Peyer's patch (tissue), 4 donors: Measurements from ENCODE around the gene SMAD3. TPM values are rescaled to one million over a fixed set of nuclear protein-coding genes. Genes with fewer than 3 reads are reported as not detected.

Source experiments
- DNase-seq, 3 donors: peaks; one replicate each; pipeline ENCODE4 v3.0.0-alpha.2; 2017 to 2019
- H3K27ac ChIP-seq, 4 donors: fragments of 200-600 bp; sonication (generic); one replicate each; pipeline ENCODE4 v1.5.1; 2016 to 2019
- H3K27me3 ChIP-seq, 2 donors: fragments of 200-600 bp; sonication (generic); one replicate each; pipeline ENCODE4 v1.5.1; 2019
- H3K36me3 ChIP-seq, 3 donors: fragments of 200-600 bp; sonication (generic); one replicate each; pipeline ENCODE4 v1.5.1; 2016 to 2019
- H3K4me1 ChIP-seq, 4 donors: fragments of 200-600 bp; sonication (generic); one replicate each; pipeline ENCODE4 v1.5.1; 2016 to 2019
- H3K4me3 ChIP-seq, 4 donors: fragments of 200-600 bp; sonication (generic); 1 replicate in 3 of 4; 2 replicates in 1 of 4; pipeline ENCODE4 v1.5.1; 2016 to 2019; ENCODE audit warnings: mild to moderate bottlenecking in 1 of 4
- H3K9me3 ChIP-seq, 4 donors: fragments of 200-600 bp; sonication (generic); one replicate each; pipeline ENCODE4 v1.5.1; 2016 to 2019; ENCODE audit warnings: mild to moderate bottlenecking in 1 of 4
- POLR2A ChIP-seq, 2 donors: fragments of 450-650 bp; IDR thresholded peaks; one replicate each; pipeline ENCODE4 v1.5.1; 2017; ENCODE audit warnings: antibody characterized with exemption in 2 of 2, mild to moderate bottlenecking in 2 of 2, moderate library complexity in 2 of 2
- total RNA-seq, 4 donors: library from RNA; depleted of rRNA; stranded (reverse); fragments of >200 nt; gene quantifications; one replicate each; pipeline ENCODE4 v1.1.0, GENCODE V29; 2016
- TF ChIP-seq, protein P1 (sequence below), 6 experiments: fragments of 450-650 bp in 4 of 6; fragments of 200-600 bp in 2 of 6; sonication (generic) in 1 of 6; IDR thresholded peaks; one replicate each; pipeline ENCODE4 v1.5.1; 2017 to 2019; ENCODE audit warnings: antibody characterized with exemption in 6 of 6, mild to moderate bottlenecking in 3 of 6, moderate library complexity in 1 of 6

The SMAD3 gene
- total RNA-seq, 4 donors from 2014 or later = 43.7 to 80.0 (median 60.2) TPM

DNA sequence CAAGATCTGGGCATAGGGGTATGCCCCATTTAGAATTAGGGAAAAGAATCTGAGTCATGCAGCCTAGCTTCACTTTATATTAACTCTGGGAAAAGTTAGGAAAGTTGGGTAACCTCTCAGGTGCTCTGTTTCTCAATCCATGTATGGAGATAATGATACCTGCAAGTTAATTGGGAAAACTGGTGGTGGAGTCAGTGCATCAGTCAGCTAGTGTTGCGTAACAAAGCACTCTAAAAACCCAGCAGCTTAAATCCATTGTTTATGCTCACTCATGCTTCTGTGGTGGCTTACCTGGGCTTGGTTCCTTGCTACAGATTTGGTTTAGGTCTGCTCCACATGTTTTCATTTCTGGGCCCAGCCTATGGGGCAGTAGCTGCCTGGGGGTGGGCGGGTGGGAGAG, 91.0 kb downstream of the SMAD3 start:
- H3K36me3 ChIP-seq = peaks cover 0 to 4% (median 0%) of the 10 kb centered on the region in 3 donors
- H3K9me3 ChIP-seq = no peaks in the 10 kb centered on the region
- TF ChIP-seq, protein P1, sequence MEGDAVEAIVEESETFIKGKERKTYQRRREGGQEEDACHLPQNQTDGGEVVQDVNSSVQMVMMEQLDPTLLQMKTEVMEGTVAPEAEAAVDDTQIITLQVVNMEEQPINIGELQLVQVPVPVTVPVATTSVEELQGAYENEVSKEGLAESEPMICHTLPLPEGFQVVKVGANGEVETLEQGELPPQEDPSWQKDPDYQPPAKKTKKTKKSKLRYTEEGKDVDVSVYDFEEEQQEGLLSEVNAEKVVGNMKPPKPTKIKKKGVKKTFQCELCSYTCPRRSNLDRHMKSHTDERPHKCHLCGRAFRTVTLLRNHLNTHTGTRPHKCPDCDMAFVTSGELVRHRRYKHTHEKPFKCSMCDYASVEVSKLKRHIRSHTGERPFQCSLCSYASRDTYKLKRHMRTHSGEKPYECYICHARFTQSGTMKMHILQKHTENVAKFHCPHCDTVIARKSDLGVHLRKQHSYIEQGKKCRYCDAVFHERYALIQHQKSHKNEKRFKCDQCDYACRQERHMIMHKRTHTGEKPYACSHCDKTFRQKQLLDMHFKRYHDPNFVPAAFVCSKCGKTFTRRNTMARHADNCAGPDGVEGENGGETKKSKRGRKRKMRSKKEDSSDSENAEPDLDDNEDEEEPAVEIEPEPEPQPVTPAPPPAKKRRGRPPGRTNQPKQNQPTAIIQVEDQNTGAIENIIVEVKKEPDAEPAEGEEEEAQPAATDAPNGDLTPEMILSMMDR (IDR thresholded peaks at IDR 0.05) = no peak
- TF ChIP-seq POLR2A (IDR thresholded peaks at IDR 0.05) = no peak
- no peaks in the 10 kb centered on the region for H3K27me3 ChIP-seq
- no peak overlapping the region for H3K4me3 ChIP-seq
- DNase-seq = no peak
- H3K27ac ChIP-seq = no peak overlapping the region
- H3K4me1 ChIP-seq = peaks cover 0 to 19% (median 0%) of the 10 kb centered on the region in 4 donors

DNA sequence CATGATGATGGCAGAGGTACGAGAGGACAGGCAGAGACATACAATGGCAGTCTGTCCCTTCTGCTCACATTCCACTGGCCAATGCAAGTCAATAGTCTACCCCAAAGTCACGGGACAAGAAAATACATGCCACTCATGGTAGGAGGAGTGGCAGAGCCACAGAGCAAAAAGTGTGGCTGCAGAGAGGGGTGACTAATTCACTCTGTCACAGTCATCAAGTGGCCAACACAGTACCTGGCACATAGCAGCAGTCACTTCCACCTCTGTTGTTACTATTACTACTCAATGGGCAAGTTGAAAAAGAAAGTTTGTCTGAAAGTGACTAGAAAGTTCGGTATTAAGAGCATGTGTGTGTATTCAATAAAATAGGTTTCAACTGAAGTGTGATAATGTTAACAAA, 91.4 kb downstream of the SMAD3 start:
- peaks cover 0 to 23% (median 0%) of the 10 kb centered on the region in 4 donors for H3K4me1 ChIP-seq
- H3K4me3 ChIP-seq = no peak overlapping the region
- H3K36me3 ChIP-seq = peaks cover 0 to 4% (median 0%) of the 10 kb centered on the region in 3 donors
- H3K27ac ChIP-seq = no peak overlapping the region
- DNase-seq = peak in 1 of 3 donors; percentile 25
- H3K9me3 ChIP-seq = no peaks in the 10 kb centered on the region
- H3K27me3 ChIP-seq = no peaks in the 10 kb centered on the region
- TF ChIP-seq, protein P1 (IDR thresholded peaks at IDR 0.05) = no peak
- TF ChIP-seq POLR2A (IDR thresholded peaks at IDR 0.05) = no peak

DNA sequence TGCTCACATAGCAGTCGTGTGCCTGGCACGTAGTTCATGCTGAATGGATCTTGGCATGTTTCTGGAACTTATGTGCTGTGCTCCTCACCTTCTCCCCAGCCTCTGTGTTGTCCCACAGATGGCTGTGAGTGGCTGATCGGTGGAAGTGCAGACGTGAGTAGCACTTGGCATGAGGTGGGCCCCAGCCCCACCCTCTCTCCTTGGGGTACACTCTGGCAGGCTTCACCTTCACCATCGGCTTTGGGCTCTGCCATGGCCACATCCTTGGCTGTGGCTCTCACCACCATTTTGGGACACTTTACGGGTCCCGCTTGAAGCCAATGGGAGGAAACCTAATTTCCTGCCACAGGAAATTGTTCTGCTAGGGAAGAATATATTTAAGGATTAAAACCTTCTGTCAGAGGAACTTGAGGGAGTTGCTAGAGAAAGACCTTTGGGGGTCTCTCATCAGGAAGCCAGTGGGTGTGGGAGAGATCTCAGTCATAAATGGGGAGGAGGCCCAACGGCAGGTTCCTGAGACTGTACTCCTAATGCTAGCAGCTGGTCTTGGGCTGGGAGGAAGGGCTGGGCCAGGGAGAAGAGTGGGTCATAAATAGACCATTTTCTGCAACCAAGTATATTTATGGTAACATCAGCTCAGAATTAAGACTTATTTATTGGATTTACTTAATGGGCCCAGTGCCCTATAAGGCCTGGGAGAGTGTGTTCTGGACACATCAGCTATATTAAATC, 92.3 kb downstream of the SMAD3 start:
- Histone ChIP-seq H3K4me3 (no peak overlapping the region), H3K27me3 (no peaks in the 10 kb centered on the region), H3K27ac (peak overlapping the region in 2 of 4 donors; percentile 3 to 8), H3K9me3 (no peaks in the 10 kb centered on the region), H3K36me3 (peaks cover 0 to 4% (median 0%) of the 10 kb centered on the region in 3 donors), H3K4me1 (peaks cover 0 to 27% (median 0%) of the 10 kb centered on the region in 4 donors)
- DNase-seq = no peak
- TF ChIP-seq, protein P1 (IDR thresholded peaks at IDR 0.05) = no peak
- no peak for TF ChIP-seq POLR2A (IDR thresholded peaks at IDR 0.05)

DNA sequence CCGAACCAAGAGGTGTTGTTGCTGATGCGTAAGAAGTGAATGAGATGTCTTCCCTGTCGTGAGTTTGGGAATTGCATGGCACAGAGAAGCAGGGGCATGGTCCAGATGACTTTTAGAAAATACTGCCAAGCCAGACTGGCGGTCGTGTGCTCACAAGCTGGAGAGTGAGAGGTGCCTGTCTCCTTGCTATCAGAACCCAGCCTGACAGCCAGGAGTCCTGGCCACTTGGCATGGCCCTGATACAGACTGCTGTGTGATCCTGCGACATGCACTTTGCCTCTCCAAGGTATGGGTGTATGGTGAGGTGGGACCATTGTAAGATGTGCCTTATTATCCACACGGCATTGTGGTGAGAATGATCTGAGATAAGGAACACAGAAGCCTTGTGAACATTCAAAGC, 93.0 kb downstream of the SMAD3 start:
- H3K4me1 ChIP-seq = peaks cover 0 to 27% (median 0%) of the 10 kb centered on the region in 4 donors
- peak in 1 of 3 donors; percentile 44 for DNase-seq
- peak overlapping the region in 1 of 4 donors; percentile 8 for H3K27ac ChIP-seq
- TF ChIP-seq, protein P1 (IDR thresholded peaks at IDR 0.05) = no peak
- TF ChIP-seq POLR2A (IDR thresholded peaks at IDR 0.05) = no peak
- peaks cover 0 to 4% (median 0%) of the 10 kb centered on the region in 3 donors for H3K36me3 ChIP-seq
- H3K27me3 ChIP-seq = no peaks in the 10 kb centered on the region
- H3K4me3 ChIP-seq = no peak overlapping the region
- H3K9me3 ChIP-seq = no peaks in the 10 kb centered on the region

DNA sequence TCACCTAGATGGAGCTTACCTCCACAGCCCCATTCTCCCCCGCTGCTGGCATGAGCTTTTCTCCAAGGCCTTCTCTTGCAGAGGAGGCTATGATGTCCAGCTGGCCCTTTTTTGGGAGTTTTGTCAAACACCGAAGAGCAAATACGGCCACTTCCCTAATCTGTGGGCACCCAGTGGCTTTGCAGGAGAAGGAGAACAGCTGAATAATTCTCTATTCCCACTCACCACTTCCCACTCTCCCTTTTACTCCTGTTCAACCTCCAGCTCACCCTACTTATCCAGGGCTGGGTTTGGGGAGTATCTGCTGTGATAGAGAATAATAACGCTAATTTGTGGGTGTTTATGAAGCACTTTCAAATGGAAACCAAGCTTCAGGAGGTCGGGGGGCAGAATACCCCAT, 96.0 kb downstream of the SMAD3 start:
- TF ChIP-seq, protein P1 (IDR thresholded peaks at IDR 0.05) = no peak
- no peak for TF ChIP-seq POLR2A (IDR thresholded peaks at IDR 0.05)
- peaks cover 0 to 27% (median 0%) of the 10 kb centered on the region in 4 donors for H3K4me1 ChIP-seq
- H3K27me3 ChIP-seq = no peaks in the 10 kb centered on the region
- DNase-seq = peak in 1 of 3 donors; percentile 17
- H3K9me3 ChIP-seq = no peaks in the 10 kb centered on the region
- no peak overlapping the region for H3K4me3 ChIP-seq
- H3K36me3 ChIP-seq = peaks cover 0 to 21% (median 0%) of the 10 kb centered on the region in 3 donors
- H3K27ac ChIP-seq = peak overlapping the region in 2 of 4 donors; percentile 50 to 62
